ENCODE results near the gene FAM168B.
"Not testable (repeated sequence)": the region's sequence is repeated elsewhere in the genome, so short reads cannot be mapped to it uniquely, and the experiment has no call there.

DNA sequence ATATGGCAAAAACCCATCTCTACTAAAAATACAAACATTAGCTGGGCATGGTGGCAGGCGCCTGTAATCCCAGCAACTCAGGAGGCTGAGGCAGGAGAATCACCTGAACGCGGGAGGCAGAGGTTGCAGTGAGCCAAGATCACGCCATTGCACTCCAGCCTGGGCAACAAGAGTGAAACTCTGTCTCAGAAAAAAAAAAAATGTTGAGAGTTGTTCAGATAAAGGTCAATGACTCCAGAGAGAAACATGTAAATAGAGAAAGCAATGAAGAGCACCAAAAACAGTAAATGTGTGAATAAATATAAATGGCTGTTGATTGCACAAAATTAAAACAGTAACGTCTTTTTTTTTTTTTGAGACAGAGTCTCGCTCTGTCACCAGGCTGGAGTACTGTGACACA is 13.3 kb downstream of the FAM168B start:
- TF ChIP-seq, protein P1, sequence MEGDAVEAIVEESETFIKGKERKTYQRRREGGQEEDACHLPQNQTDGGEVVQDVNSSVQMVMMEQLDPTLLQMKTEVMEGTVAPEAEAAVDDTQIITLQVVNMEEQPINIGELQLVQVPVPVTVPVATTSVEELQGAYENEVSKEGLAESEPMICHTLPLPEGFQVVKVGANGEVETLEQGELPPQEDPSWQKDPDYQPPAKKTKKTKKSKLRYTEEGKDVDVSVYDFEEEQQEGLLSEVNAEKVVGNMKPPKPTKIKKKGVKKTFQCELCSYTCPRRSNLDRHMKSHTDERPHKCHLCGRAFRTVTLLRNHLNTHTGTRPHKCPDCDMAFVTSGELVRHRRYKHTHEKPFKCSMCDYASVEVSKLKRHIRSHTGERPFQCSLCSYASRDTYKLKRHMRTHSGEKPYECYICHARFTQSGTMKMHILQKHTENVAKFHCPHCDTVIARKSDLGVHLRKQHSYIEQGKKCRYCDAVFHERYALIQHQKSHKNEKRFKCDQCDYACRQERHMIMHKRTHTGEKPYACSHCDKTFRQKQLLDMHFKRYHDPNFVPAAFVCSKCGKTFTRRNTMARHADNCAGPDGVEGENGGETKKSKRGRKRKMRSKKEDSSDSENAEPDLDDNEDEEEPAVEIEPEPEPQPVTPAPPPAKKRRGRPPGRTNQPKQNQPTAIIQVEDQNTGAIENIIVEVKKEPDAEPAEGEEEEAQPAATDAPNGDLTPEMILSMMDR (IDR thresholded peaks at IDR 0.05), result not testable (repeated sequence)
- not testable (repeated sequence) for TF ChIP-seq POLR2A (IDR thresholded peaks at IDR 0.05)

Measured in testis (tissue), 2 donors.